Osteoblast (primary cell): Measurements from ENCODE around the gene ARMC5. TPM values are rescaled to one million over a fixed set of nuclear protein-coding genes. Genes with fewer than 3 reads are reported as not detected.

Source experiments
- DNase-seq: peaks from one replicate; pipeline ENCODE4 v3.0.0; 2011; ENCODE audit warnings: low spot score, mixed read lengths; ENCODE audit not compliant: insufficient read length; ENCODE audit errors: missing footprints
- H2AFZ ChIP-seq: 2 replicates; pipeline ENCODE4 v1.6.0; 2011; ENCODE audit warnings: mild to moderate bottlenecking, low read length
- H3K27ac ChIP-seq: 2 replicates; pipeline ENCODE4 v1.5.1; 2011; ENCODE audit warnings: mild to moderate bottlenecking, low read depth, low read length, moderate library complexity
- H3K27me3 ChIP-seq: 2 replicates; pipeline ENCODE4 v1.6.0; 2012; ENCODE audit warnings: mild to moderate bottlenecking, control low read depth, inconsistent platforms, low read length, moderate library complexity; ENCODE audit not compliant: insufficient read depth
- H3K36me3 ChIP-seq: 2 replicates; pipeline ENCODE4 v1.5.1; 2011; ENCODE audit warnings: mild to moderate bottlenecking, low read length, control low read depth, moderate library complexity; ENCODE audit not compliant: insufficient read depth
- H3K4me1 ChIP-seq: 2 replicates; pipeline ENCODE4 v1.5.1; 2011; ENCODE audit warnings: mild to moderate bottlenecking, low read length, control low read depth, moderate library complexity; ENCODE audit not compliant: insufficient read depth
- H3K4me2 ChIP-seq: 2 replicates; pipeline ENCODE4 v1.6.0; 2011; ENCODE audit warnings: mild to moderate bottlenecking, low read length; ENCODE audit not compliant: insufficient read depth
- H3K4me3 ChIP-seq: fragments of 200-600 bp; sonication (generic); 3 replicates; pipeline ENCODE4 v1.5.1; 2012; ENCODE audit warnings: mild to moderate bottlenecking, low read length, inconsistent platforms; ENCODE audit not compliant: insufficient read depth
- H3K79me2 ChIP-seq: 2 replicates; pipeline ENCODE4 v1.6.0; 2012; ENCODE audit warnings: mild to moderate bottlenecking, low read length, control low read depth, inconsistent platforms; ENCODE audit not compliant: insufficient read depth
- H3K9me3 ChIP-seq: 2 replicates; pipeline ENCODE4 v1.5.1; 2011; ENCODE audit warnings: low read depth, low read length, control low read depth
- H4K20me1 ChIP-seq: 2 replicates; pipeline ENCODE4 v1.6.0; 2012; ENCODE audit warnings: mild to moderate bottlenecking, low read length, control low read depth; ENCODE audit not compliant: insufficient read depth
- CTCF ChIP-seq: IDR thresholded peaks from 2 replicates; pipeline ENCODE4 v1.5.1; 2011; ENCODE audit warnings: mild to moderate bottlenecking, low read depth, low read length, moderate library complexity; ENCODE audit errors: extremely low read depth
- total RNA-seq: library from RNA; depleted of rRNA; stranded (reverse); fragments of >200 nt; gene quantifications from 2 replicates; pipeline ENCODE4 v1.2.3, GENCODE V29; 2012

ARMC5 gene
- total RNA-seq, 1 donor = 12.7 TPM

- no peak within 1 kb of the TSS for H3K27ac ChIP-seq
- H3K4me2 ChIP-seq = peak within 1 kb of the TSS; percentile 57
- peak within 1 kb of the TSS; percentile 74 for H2AFZ ChIP-seq
These were observed 31.1 kb upstream of the ARMC5 start, which contains the start of gene COX6A2 for GRCh38 chr16:31428279-31428597. COX6A2 (minus strand) TSS chr16:31428360; CDS start chr16:31428325, 35 bp downstream.

DNA sequence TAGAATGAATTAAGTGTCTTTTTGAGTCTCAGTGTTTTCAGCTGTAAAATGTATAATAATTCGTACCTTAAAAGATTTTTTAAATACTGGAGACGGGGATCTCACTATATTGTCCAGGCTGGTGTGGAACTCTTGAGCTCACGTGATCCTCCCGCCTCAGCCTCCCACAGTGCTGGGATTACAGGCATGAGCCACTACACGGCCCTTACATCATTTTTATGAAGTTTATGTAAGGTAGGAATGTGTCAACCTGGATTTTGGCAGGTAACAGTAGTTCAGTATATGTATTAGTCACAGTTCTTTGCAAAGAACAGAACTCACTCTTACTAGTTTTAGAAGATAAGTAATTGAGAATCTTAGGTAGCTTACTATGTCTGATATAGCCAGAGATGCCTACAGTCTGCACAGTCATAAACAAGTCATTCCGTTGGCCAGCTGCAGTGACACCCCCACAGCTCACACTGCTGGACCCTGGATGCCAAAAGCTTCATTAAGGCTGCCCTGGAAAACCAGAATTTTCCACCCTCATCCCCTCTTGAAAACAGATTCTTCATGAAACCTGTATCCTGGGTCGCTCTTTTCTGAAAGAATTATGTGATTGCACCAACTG is 30.6 kb upstream of the ARMC5 start:
- no peaks in the 10 kb centered on the region for H3K9me3 ChIP-seq
- H2AFZ ChIP-seq = no peak overlapping the region
- no peaks in the 10 kb centered on the region for H4K20me1 ChIP-seq
- H3K4me3 ChIP-seq = no peak overlapping the region
- no peaks in the 10 kb centered on the region for H3K4me1 ChIP-seq
- no peak for TF ChIP-seq CTCF
- H3K27ac ChIP-seq = no peak overlapping the region
- H3K79me2 ChIP-seq = no peaks in the 10 kb centered on the region
- H3K36me3 ChIP-seq = no peaks in the 10 kb centered on the region
- H3K27me3 ChIP-seq = peaks cover 11% of the 10 kb centered on the region
- no peak overlapping the region for H3K4me2 ChIP-seq
- peak; percentile 86 for DNase-seq

More at GRCh38 chr16:31428279-31428597, 31.1 kb upstream of the ARMC5 start, which contains the start of gene COX6A2:
- no peaks in the 10 kb centered on the region for H3K9me3 ChIP-seq
- H3K4me1 ChIP-seq = no peaks in the 10 kb centered on the region
- no peak for DNase-seq
- peak within 1 kb of the TSS; percentile 51 for H3K4me3 ChIP-seq
- no peak for TF ChIP-seq CTCF
- no peaks in the 10 kb centered on the region for H3K79me2 ChIP-seq
- no peaks in the 10 kb centered on the region for H3K36me3 ChIP-seq
- peaks cover 11% of the 10 kb centered on the region for H3K27me3 ChIP-seq
- no peaks in the 10 kb centered on the region for H4K20me1 ChIP-seq

DNA sequence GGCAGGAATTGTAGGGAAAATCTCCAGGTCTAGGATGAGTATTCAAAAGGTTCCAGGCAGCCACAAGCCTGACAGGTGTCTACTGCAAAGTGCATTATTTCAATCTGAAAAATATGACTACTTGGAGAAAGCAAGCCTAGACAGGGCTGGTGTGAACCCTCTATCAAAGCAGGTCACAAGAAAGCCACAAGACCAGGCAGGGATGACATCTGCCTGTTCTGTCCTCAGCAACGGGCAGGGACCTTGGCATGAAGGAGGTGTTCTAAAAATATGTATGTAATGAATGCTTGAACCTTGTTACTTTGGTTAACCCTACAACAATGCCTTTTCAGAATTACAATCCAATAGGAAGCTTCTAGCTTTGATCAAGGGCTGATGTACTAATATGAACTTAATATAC is 30.0 kb upstream of the ARMC5 start:
- H4K20me1 ChIP-seq = no peaks in the 10 kb centered on the region
- TF ChIP-seq CTCF = no peak
- H2AFZ ChIP-seq = no peak overlapping the region
- H3K4me3 ChIP-seq = no peak overlapping the region
- H3K36me3 ChIP-seq = no peaks in the 10 kb centered on the region
- no peaks in the 10 kb centered on the region for H3K79me2 ChIP-seq
- no peaks in the 10 kb centered on the region for H3K4me1 ChIP-seq
- no peak overlapping the region for H3K27ac ChIP-seq
- DNase-seq = no peak
- peaks cover 11% of the 10 kb centered on the region for H3K27me3 ChIP-seq
- H3K9me3 ChIP-seq = no peaks in the 10 kb centered on the region
- no peak overlapping the region for H3K4me2 ChIP-seq

- no peak overlapping the region for H2AFZ ChIP-seq
- no peak for DNase-seq
- no peaks in the 10 kb centered on the region for H4K20me1 ChIP-seq
- peaks cover 11% of the 10 kb centered on the region for H3K27me3 ChIP-seq
- no peaks in the 10 kb centered on the region for H3K4me1 ChIP-seq
- no peaks in the 10 kb centered on the region for H3K9me3 ChIP-seq
- no peak overlapping the region for H3K4me3 ChIP-seq
- TF ChIP-seq CTCF = no peak
- H3K79me2 ChIP-seq = no peaks in the 10 kb centered on the region
- no peak overlapping the region for H3K4me2 ChIP-seq
- no peaks in the 10 kb centered on the region for H3K36me3 ChIP-seq
- no peak overlapping the region for H3K27ac ChIP-seq
These were observed 29.5 kb upstream of the ARMC5 start for GRCh38 chr16:31429796-31430195.
